ENCODE data around the gene C1QB.

DNA sequence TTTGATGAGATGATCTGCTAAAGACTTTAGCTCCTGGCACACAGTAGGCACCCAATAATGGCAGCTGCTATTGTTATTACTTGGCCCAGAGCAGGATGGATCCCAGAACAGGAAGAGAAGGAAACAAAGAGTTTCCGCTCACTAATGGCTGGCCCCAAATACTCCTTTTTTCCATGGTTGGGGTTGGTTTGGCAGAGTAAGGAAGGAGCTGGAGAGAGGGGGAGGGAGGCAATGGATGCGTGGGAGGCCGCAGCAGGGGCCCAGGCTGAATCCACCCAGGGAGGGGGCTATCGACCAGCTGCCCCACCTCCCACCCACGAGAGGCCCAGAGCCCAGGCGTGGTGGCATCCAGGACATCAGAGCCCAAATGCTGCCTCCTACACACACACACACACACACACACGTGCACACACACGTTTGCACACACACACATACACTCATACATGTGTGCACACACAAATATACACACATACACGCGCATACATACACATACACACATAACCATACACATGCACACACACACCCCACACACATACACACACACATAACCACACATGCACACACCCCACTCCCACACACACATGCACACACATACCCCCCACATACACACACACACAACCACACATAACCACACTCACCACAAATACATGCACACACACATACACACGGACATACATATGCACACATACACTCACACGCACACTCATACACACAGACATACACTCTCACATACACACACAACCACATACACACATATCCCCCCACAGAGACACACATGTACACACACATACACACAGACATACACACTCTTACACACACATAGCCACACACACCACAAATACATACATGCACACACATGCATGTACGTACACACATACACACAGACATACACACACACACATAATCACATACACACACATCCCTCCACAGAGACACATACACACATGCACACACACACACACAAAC, 25.2 kb downstream of the C1QB start:
- TF ChIP-seq CTCF (IDR thresholded peaks at IDR 0.05) (no peak), POLR2A (IDR thresholded peaks at IDR 0.05) (no peak)
